Measurements from ENCODE around the gene KCTD17. TPM values are rescaled to one million over a fixed set of nuclear protein-coding genes. Genes with fewer than 3 reads are reported as not detected.
A peak's percentile ranks its signal among the peaks of the same experiment; 100 is the strongest.

Gene KCTD17, protein sequence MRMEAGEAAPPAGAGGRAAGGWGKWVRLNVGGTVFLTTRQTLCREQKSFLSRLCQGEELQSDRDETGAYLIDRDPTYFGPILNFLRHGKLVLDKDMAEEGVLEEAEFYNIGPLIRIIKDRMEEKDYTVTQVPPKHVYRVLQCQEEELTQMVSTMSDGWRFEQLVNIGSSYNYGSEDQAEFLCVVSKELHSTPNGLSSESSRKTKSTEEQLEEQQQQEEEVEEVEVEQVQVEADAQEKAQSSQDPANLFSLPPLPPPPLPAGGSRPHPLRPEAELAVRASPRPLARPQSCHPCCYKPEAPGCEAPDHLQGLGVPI
- total RNA-seq: 10 to 100 TPM; 25.7 to 29.7 TPM

- CTCF ChIA-PET: interaction anchor here (0.9 to 2.3 kb wide), 11 partner anchors 8 to 270 kb away, joined by 3 to 6 read pairs (median 3); partner anchors contain the start of gene IL2RB
- H3K27ac Mint-ChIP-seq: peak within 1 kb of the TSS; percentile 78
Measured at GRCh38 chr22:37051391-37052385, at the start of gene KCTD17. Gene KCTD17 (plus strand): TSS chr22:37051742. CDS start chr22:37051761, 19 bp downstream.

DNA sequence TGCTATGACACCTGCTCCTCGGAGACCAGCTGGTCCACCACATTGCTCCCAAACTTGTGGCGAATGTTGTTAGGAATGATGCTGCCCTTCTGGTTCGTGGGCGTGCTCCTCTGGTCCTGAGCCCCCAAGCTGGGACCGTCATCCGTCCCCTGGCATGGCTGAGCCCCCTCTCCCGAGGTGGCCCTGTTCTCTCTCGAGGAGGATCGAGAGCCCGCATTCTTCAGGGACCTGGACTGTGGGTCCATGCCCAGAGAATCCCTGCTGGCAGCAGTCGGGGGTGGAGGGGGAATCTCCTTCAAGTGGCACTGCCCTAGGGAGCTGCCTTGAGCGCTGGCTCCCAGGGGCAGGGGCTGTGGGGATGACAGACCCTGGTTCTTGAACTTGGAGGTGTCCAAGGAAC, 49.7 kb upstream of the KCTD17 start:
- Mint-ChIP-seq H3K4me3 (no peak overlapping the region), H3K27ac (no peak overlapping the region)
- DNase-seq: no peak

More at GRCh38 chr22:37051391-37052385, at the start of gene KCTD17:
- H3K36me3 Mint-ChIP-seq (ENCODE audit: low read depth): no peaks in the 10 kb centered on the region
- POLR2A ChIA-PET: interaction anchor here (0.8 kb wide), 1 partner anchor 28 kb away, joined by 3 read pairs; no protein-coding TSS in a partner anchor
- H3K27me3 Mint-ChIP-seq: no peaks in the 10 kb centered on the region
- H3K9me3 Mint-ChIP-seq: no peaks in the 10 kb centered on the region
- H3K4me3 Mint-ChIP-seq: peak within 1 kb of the TSS; percentile 78
- peak; percentile 78 for DNase-seq
- H3K4me1 Mint-ChIP-seq: peaks cover 15% of the 10 kb centered on the region

DNA sequence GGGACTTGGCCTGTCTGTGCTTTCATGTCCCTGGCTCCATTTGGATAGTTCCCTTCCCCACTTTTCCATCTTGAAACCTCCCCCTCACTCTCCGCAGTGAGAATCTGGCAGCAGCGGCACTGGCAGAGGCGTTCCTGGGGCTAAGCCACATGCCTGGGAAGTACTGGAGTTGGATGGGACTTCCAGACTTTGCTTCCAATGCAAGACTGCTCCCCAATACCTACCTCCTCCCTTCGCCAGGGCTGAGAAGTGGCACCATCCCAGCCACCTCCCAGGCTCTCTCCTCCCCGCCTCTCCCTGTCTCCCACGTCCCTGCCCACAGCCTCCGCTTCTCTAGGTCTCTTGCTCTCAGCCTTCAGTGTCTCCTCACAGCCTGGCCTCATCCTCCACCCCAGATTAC, 48.9 kb upstream of the KCTD17 start:
- peaks cover under 1% of the 10 kb centered on the region for H3K4me1 Mint-ChIP-seq
- CTCF ChIA-PET: no interaction called here
- POLR2A ChIA-PET: no interaction called here
- no peaks in the 10 kb centered on the region for H3K9me3 Mint-ChIP-seq
- DNase-seq: no peak
- H3K36me3 Mint-ChIP-seq (ENCODE audit: low read depth): no peaks in the 10 kb centered on the region
- H3K27ac Mint-ChIP-seq: peak overlapping the region; percentile 54
- no peak overlapping the region for H3K4me3 Mint-ChIP-seq
- peaks cover 31% of the 10 kb centered on the region for H3K27me3 Mint-ChIP-seq

More for the DNA sequence above, 49.7 kb upstream of the KCTD17 start:
- Mint-ChIP-seq H3K4me1 (no peaks in the 10 kb centered on the region), H3K36me3 (ENCODE audit: low read depth) (no peaks in the 10 kb centered on the region), H3K27me3 (peaks cover 32% of the 10 kb centered on the region), H3K9me3 (no peaks in the 10 kb centered on the region)
- CTCF ChIA-PET: no interaction called here
- POLR2A ChIA-PET: no interaction called here

DNA sequence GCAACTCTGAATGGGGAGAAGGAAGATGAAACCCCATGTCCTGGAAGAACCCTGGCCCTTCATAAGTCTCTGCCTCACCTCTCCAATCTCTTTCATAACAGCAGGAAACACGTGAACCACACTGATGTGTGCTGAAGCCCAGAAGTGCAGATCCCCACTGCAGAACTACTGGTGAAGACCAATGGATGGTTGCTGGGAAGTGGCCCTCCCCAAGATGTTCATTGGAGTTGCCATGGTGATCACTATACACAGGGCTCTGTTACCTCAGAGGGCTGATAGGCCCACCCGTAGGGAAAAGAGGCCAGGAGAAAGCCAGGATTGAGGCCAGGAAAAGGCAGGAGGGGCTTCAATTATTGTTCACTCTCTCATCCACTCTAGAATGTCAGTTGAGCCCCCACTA, 43.9 kb upstream of the KCTD17 start:
- no peaks in the 10 kb centered on the region for H3K9me3 Mint-ChIP-seq
- POLR2A ChIA-PET: no interaction called here

GRCh38 chr22:37008365-37008764, 43.2 kb upstream of the KCTD17 start:
- H3K36me3 Mint-ChIP-seq (ENCODE audit: low read depth): no peaks in the 10 kb centered on the region
- POLR2A ChIA-PET: no interaction called here
- H3K4me1 Mint-ChIP-seq: peaks cover 2% of the 10 kb centered on the region
- H3K27me3 Mint-ChIP-seq: peaks cover 30% of the 10 kb centered on the region
- no peak overlapping the region for H3K27ac Mint-ChIP-seq
- CTCF ChIA-PET: no interaction called here
- H3K4me3 Mint-ChIP-seq: no peak overlapping the region
- no peak for DNase-seq
- no peaks in the 10 kb centered on the region for H3K9me3 Mint-ChIP-seq

More for the DNA sequence above, 43.9 kb upstream of the KCTD17 start:
- DNase-seq: no peak
- Mint-ChIP-seq H3K4me1 (peaks cover 2% of the 10 kb centered on the region), H3K36me3 (ENCODE audit: low read depth) (no peaks in the 10 kb centered on the region), H3K4me3 (no peak overlapping the region), H3K27ac (no peak overlapping the region), H3K27me3 (peaks cover 30% of the 10 kb centered on the region)
- CTCF ChIA-PET: no interaction called here

- CTCF ChIA-PET: interaction anchor here (1.4 kb wide), 1 partner anchor 17 kb away, joined by 3 read pairs; no protein-coding TSS in a partner anchor
- POLR2A ChIA-PET: no interaction called here
- H3K27ac Mint-ChIP-seq: no peak overlapping the region
Measured at GRCh38 chr22:37009490-37009889, 42.1 kb upstream of the KCTD17 start.

DNA sequence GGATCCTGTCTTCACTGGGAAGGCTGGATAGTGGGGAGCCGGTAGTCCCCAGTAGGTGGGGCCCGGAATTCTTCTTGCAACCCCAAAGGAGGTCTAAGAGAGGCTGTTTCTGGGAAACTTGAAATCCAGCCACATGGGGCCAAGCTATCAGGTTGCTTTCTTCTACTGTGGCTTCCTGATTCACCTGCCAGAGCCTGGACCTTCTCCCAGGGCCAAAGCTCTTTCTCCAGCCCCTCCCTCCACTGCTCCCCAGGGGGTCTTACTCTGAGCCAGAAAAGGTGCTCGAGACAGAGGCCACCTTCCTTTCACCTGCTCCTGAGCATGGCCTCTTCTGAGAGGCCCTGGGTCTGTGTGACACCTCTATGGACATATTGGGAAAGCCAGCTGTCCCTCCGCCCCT, 41.4 kb upstream of the KCTD17 start:
- ChIA-PET POLR2A (no interaction called here), CTCF (interaction anchor here (1.4 kb wide), 1 partner anchor 16 kb away, joined by 3 read pairs; no protein-coding TSS in a partner anchor)
- H3K27me3 Mint-ChIP-seq: peaks cover 26% of the 10 kb centered on the region
- no peaks in the 10 kb centered on the region for H3K9me3 Mint-ChIP-seq
- no peak overlapping the region for H3K27ac Mint-ChIP-seq
- peaks cover 2% of the 10 kb centered on the region for H3K4me1 Mint-ChIP-seq
- DNase-seq: no peak
- H3K4me3 Mint-ChIP-seq: no peak overlapping the region
- no peaks in the 10 kb centered on the region for H3K36me3 Mint-ChIP-seq (ENCODE audit: low read depth)

More at GRCh38 chr22:37009490-37009889, 42.1 kb upstream of the KCTD17 start:
- peaks cover 30% of the 10 kb centered on the region for H3K27me3 Mint-ChIP-seq
- peaks cover 2% of the 10 kb centered on the region for H3K4me1 Mint-ChIP-seq
- no peak for DNase-seq
- no peaks in the 10 kb centered on the region for H3K9me3 Mint-ChIP-seq
- no peaks in the 10 kb centered on the region for H3K36me3 Mint-ChIP-seq (ENCODE audit: low read depth)
- no peak overlapping the region for H3K4me3 Mint-ChIP-seq

GRCh38 chr22:37010976-37011375, 40.6 kb upstream of the KCTD17 start:
- H3K9me3 Mint-ChIP-seq: no peaks in the 10 kb centered on the region
- H3K4me3 Mint-ChIP-seq: no peak overlapping the region
- ChIA-PET POLR2A (no interaction called here), CTCF (interaction anchor here (1.2 kb wide), 1 partner anchor 34 kb away, joined by 4 read pairs; no protein-coding TSS in a partner anchor)
- H3K27me3 Mint-ChIP-seq: peaks cover 19% of the 10 kb centered on the region
- H3K36me3 Mint-ChIP-seq (ENCODE audit: low read depth): no peaks in the 10 kb centered on the region
- peaks cover 2% of the 10 kb centered on the region for H3K4me1 Mint-ChIP-seq
- DNase-seq: no peak
- no peak overlapping the region for H3K27ac Mint-ChIP-seq

GRCh38 chr22:37011472-37011871, 40.1 kb upstream of the KCTD17 start:
- CTCF ChIA-PET: interaction anchor here (1.2 kb wide), 1 partner anchor 34 kb away, joined by 4 read pairs; no protein-coding TSS in a partner anchor
- H3K27me3 Mint-ChIP-seq: peaks cover 15% of the 10 kb centered on the region

GRCh38 chr22:37012262-37012904, 39.2 kb upstream of the KCTD17 start:
- no peak for DNase-seq
- POLR2A ChIA-PET: no interaction called here
- H3K4me3 Mint-ChIP-seq: no peak overlapping the region
- H3K27me3 Mint-ChIP-seq: peaks cover 8% of the 10 kb centered on the region
- CTCF ChIA-PET: no interaction called here
- peaks cover 2% of the 10 kb centered on the region for H3K4me1 Mint-ChIP-seq
- no peaks in the 10 kb centered on the region for H3K36me3 Mint-ChIP-seq (ENCODE audit: low read depth)
- no peak overlapping the region for H3K27ac Mint-ChIP-seq
- H3K9me3 Mint-ChIP-seq: no peaks in the 10 kb centered on the region

More at GRCh38 chr22:37011472-37011871, 40.1 kb upstream of the KCTD17 start:
- no peaks in the 10 kb centered on the region for H3K36me3 Mint-ChIP-seq (ENCODE audit: low read depth)
- no peaks in the 10 kb centered on the region for H3K9me3 Mint-ChIP-seq
- no peak overlapping the region for H3K4me3 Mint-ChIP-seq
- peaks cover 2% of the 10 kb centered on the region for H3K4me1 Mint-ChIP-seq
- H3K27ac Mint-ChIP-seq: no peak overlapping the region
- DNase-seq: no peak
- POLR2A ChIA-PET: no interaction called here

DNA sequence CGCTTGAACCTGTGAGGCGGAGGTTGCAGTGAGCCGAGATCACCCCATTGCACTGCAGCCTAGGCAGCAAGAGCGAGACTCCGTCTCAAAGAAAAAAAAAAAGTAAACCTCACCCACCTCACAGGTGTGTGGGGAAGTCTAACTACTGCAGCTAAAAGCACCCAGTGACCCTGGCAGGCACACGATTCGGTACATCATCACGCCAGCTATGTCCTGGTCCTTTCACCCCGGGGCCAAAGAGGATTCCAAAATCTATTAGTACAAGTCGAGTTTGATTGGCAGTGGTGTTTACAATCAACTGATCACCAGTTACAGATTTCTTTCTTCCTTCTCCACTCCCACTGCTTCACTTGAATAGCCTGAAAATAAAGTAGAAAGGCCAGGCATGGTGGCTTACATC, 38.6 kb upstream of the KCTD17 start:
- H3K27ac Mint-ChIP-seq: no peak overlapping the region
- H3K4me3 Mint-ChIP-seq: no peak overlapping the region
- H3K9me3 Mint-ChIP-seq: no peaks in the 10 kb centered on the region
- H3K27me3 Mint-ChIP-seq: peaks cover 3% of the 10 kb centered on the region
- H3K36me3 Mint-ChIP-seq (ENCODE audit: low read depth): no peaks in the 10 kb centered on the region
- DNase-seq: no peak
- ChIA-PET POLR2A (no interaction called here), CTCF (interaction anchor here (0.6 kb wide), 1 partner anchor 527 kb away, joined by 4 read pairs; no protein-coding TSS in a partner anchor)
- H3K4me1 Mint-ChIP-seq: no peaks in the 10 kb centered on the region

DNA sequence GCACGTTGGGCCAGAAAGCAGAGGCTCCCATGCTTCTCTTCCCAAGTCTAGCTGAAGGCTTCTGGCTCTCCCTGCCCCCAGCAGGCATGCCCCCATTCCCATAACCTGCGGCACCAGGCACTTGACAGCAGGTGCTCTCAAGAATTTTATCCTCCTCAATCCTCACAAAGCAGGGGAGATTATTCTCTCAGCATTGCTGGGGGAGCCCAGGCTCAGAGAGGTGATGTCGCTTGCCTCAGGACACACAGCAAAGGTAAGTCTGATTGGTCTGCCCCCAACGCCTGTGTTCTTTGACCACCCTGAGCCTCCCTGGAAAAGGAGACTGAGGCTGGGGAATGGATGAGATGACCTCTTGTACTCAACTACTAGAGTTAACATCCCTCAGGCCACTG, 37.1 kb upstream of the KCTD17 start:
- ChIA-PET CTCF (no interaction called here), POLR2A (no interaction called here)
- no peak overlapping the region for H3K27ac Mint-ChIP-seq
- no peak for DNase-seq
- no peaks in the 10 kb centered on the region for H3K36me3 Mint-ChIP-seq (ENCODE audit: low read depth)
- H3K27me3 Mint-ChIP-seq: peaks cover 2% of the 10 kb centered on the region
- no peaks in the 10 kb centered on the region for H3K4me1 Mint-ChIP-seq
- H3K9me3 Mint-ChIP-seq: no peaks in the 10 kb centered on the region
- H3K4me3 Mint-ChIP-seq: no peak overlapping the region

Data from activated CD4-positive, alpha-beta T cell treated with anti-CD3 and anti-CD28 coated beads, Interleukin-2, amount 10 ng/mL, durations not matched to agents 7 days and 5 days (primary cell).